ENCODE data around the gene PPP1R2C.

Gene PPP1R2C

DNA sequence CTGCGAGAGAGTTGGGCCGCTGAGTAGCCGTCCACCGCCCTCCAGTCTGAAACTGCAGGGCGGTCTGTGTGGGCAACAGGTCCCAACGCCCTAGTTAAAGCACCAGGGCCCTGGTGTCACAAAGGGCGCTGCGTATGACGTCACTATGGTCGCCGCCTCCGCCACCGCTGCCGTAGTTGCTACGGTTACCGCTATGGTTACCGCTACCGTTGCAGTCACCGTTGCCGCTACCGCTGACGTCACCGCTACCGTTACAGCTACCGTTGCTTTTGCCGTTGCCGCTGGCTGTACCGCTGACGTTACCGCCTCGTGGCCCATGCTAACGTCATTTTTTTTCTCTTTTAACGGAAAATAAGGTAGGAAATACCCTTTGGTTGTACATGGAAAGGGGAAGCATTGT lies at the start of gene PPP1R2C:
Gene PPP1R2C, minus strand, starts transcription at position 68 of the 400 bp plus-strand sequence. CDS start 84 bp downstream, outside the sequence.
- DNase-seq (ENCODE audit: low read depth) = no peak
- H3K4me3 ChIP-seq (ENCODE audit: low read depth, low read length) = no peak within 1 kb of the TSS
- no peak for TF ChIP-seq POLR2A (IDR thresholded peaks at IDR 0.05; ENCODE audit: extremely low read depth, insufficient read length)

DNA sequence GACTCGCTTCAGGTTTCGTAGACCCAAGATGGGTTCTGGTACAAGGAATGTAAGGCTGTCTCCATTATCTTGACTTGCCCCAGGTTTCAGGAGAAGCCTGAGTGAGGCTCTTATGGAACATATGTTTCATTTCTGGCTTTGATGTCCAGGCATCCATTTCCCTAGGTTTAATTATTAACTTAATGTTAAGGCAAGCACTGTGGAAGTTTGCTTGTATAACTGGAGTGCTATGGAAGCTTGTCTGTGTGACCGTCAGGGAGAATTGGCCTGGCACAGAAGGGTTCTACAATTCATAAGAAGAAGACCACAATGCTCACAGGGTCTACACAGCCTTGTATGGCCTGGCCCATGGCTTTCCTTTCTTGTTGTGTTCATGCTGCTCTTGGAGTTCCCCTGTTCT lies 47.2 kb upstream of the PPP1R2C start:
- H3K4me3 ChIP-seq (ENCODE audit: low read depth, low read length) = no peak overlapping the region
- DNase-seq (ENCODE audit: low read depth) = no peak
- no peak for TF ChIP-seq POLR2A (IDR thresholded peaks at IDR 0.05; ENCODE audit: extremely low read depth, insufficient read length)
- TF ChIP-seq, protein P1, sequence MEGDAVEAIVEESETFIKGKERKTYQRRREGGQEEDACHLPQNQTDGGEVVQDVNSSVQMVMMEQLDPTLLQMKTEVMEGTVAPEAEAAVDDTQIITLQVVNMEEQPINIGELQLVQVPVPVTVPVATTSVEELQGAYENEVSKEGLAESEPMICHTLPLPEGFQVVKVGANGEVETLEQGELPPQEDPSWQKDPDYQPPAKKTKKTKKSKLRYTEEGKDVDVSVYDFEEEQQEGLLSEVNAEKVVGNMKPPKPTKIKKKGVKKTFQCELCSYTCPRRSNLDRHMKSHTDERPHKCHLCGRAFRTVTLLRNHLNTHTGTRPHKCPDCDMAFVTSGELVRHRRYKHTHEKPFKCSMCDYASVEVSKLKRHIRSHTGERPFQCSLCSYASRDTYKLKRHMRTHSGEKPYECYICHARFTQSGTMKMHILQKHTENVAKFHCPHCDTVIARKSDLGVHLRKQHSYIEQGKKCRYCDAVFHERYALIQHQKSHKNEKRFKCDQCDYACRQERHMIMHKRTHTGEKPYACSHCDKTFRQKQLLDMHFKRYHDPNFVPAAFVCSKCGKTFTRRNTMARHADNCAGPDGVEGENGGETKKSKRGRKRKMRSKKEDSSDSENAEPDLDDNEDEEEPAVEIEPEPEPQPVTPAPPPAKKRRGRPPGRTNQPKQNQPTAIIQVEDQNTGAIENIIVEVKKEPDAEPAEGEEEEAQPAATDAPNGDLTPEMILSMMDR (IDR thresholded peaks at IDR 0.05; ENCODE audit: low read depth, low read length) = no peak
- no peak for TF ChIP-seq MYC (IDR thresholded peaks at IDR 0.05; ENCODE audit: low read depth, low read length)

DNA sequence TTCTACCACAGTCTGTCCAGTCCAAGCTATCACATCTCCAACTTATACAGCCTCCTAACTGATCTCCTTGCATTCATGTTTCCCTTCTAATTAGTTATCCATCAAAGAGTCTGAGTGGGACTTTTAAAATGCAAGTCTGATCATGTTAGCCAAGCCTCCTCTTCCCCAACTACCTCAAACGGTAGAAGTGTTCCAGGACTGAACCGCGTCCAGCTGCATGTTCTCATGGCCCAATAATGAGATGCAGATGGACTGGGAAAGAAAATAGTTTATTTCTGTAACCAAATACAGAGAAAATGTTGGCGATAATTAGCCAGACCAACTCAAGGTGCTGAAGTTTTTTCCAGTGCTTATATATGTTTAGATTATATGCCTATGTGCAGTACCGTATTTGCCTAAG lies 46.6 kb upstream of the PPP1R2C start:
- H3K4me3 ChIP-seq (ENCODE audit: low read depth, low read length) = no peak overlapping the region
- no peak for DNase-seq (ENCODE audit: low read depth)
- TF ChIP-seq, protein P2, sequence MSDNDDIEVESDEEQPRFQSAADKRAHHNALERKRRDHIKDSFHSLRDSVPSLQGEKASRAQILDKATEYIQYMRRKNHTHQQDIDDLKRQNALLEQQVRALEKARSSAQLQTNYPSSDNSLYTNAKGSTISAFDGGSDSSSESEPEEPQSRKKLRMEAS (IDR thresholded peaks at IDR 0.05; ENCODE audit: low read depth, low read length) = no peak

DNA sequence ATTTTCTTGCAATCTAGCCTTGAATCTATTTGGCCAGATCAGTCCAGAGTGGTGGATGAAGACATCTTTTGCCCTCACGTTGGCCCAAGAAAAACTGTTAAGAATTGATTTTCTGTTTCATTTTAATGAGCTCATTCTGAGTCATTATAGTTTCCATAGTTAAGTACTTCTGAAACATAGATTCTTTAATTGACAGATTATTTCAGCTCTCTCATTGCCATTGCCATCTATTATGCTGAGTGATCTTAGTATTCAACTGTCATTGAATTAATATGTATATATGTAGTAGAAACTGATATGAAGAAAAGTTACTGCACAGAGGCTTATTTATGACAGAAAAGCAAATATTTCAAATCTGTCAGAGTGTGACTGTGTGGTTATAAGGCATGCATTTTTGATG lies 45.5 kb upstream of the PPP1R2C start:
- no peak overlapping the region for H3K4me3 ChIP-seq (ENCODE audit: low read depth, low read length)
- no peak for DNase-seq (ENCODE audit: low read depth)
- TF ChIP-seq POLR2A (IDR thresholded peaks at IDR 0.05; ENCODE audit: extremely low read depth, insufficient read length) (no peak), MYC (IDR thresholded peaks at IDR 0.05; ENCODE audit: low read depth, low read length) (no peak)

DNA sequence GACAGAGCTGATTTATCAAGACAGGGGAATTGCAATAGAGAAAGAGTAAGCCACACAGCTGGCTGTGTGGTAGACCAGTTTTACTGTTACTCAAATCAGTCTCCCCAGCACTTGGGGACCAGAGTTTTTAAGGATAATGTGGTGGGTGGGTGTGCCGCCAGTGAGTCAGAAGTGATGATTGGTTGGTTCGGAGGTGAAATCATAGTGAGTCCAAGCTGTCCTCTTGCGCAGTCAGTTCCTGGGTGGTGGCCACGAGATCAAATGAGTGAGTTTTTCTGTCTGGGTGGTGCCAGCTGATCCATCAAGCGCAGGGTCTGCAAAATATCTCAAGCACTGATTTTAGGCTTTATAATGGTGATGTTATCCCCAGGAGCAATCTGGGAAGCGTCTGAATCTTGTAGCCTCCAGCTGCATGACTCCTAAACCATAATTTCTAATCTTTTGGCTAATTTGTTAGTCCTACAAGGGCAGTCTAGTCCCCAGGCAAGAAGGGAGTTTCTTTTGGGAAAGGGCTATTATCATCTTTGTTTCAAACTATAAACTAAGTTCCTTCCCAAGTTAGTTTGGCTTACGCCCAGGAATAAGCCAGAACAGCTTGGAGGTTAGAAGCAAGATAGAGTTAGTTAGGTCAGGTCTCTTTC lies 44.0 kb upstream of the PPP1R2C start:
- no peak overlapping the region for H3K4me3 ChIP-seq (ENCODE audit: low read depth, low read length)
- TF ChIP-seq MYC (IDR thresholded peaks at IDR 0.05; ENCODE audit: low read depth, low read length) = no peak
- TF ChIP-seq, protein P2 (IDR thresholded peaks at IDR 0.05; ENCODE audit: low read depth, low read length) = no peak
- no peak for DNase-seq (ENCODE audit: low read depth)

DNA sequence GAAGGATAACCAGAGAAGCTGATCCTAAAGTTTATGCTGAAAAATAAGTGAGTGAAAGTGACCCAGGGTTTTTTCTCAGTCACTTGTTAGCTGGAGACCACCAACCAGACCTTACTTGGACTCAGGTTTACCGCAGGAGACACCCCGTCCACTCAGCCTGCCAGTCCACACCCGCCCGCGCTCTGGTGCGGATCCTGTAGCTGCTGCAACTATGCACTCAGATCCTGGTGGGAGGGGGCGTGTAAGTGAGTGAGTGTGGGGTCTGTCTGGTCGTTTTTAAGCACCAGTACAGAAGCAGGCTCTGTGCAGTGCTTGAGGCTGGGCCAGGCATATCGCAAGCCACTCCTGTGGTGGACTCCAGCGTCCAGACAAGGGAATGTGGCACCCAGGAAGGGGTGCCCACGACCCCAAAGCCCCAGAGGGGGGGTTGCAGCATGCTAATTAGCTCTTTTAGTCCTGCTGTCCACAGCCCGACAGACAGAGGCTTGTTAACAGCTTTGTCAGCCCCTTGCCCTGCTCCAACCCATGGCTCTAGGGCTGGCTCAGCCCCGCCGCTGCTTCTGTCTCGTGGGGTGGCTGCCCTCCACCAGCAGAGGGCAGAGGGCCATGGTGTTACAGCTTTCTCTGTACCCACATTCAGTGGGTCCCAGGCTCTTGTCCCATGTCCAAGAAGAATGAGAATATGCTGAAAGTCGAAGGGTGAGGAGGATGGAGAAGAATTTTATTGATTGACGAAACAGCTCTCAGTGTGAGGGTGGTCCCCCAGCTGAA lies 40.4 kb upstream of the PPP1R2C start:
- no peak overlapping the region for H3K4me3 ChIP-seq (ENCODE audit: low read depth, low read length)
- TF ChIP-seq, protein P2 (IDR thresholded peaks at IDR 0.05; ENCODE audit: low read depth, low read length) = no peak
- no peak for TF ChIP-seq POLR2A (IDR thresholded peaks at IDR 0.05; ENCODE audit: extremely low read depth, insufficient read length)
- TF ChIP-seq, protein P1 (IDR thresholded peaks at IDR 0.05; ENCODE audit: low read depth, low read length) = no peak
- DNase-seq (ENCODE audit: low read depth) = peak; percentile 1

DNA sequence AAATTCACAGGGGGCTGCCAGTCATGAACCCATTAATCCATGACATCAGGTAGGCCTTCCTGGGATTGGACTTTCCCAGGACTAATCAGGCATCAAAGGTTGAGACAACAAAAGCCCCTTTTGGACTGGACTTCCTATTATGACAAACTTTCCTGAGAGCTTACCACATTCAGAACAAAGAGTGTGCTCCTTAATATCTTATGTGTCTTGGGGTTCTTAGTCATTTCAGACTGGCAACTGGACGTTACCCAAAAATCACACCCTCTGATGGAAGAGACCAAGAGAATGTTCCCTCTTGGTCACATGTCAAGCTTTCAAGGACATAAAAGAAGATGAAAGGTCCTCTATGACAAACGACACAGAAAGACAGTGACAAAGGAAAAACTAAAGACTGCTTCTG lies 31.6 kb upstream of the PPP1R2C start:
- H3K4me3 ChIP-seq (ENCODE audit: low read depth, low read length) = no peak overlapping the region
- TF ChIP-seq MYC (IDR thresholded peaks at IDR 0.05; ENCODE audit: low read depth, low read length) = no peak
- TF ChIP-seq, protein P1 (IDR thresholded peaks at IDR 0.05; ENCODE audit: low read depth, low read length) = no peak
- TF ChIP-seq, protein P2 (IDR thresholded peaks at IDR 0.05; ENCODE audit: low read depth, low read length) = no peak
- no peak for TF ChIP-seq POLR2A (IDR thresholded peaks at IDR 0.05; ENCODE audit: extremely low read depth, insufficient read length)
- no peak for DNase-seq (ENCODE audit: low read depth)

DNA sequence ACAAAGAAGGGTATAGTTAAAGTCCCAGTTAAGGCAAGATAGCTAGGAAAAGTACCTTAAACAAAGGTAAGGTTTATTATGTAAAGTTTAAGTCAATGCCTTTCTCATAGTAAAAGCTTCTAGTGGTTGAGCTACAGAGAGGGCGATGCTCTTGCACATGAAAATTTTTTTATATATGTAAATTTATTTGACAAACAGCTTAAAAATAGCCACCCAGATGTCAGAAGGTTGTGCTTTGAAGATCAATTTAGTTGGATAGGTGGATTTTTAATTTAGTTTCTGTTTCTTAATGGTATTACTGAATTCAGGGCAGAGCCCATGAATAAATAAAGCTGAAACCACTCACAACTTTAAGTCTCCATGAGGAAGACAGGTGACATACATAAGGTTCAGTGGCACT lies 29.4 kb upstream of the PPP1R2C start:
- no peak overlapping the region for H3K4me3 ChIP-seq (ENCODE audit: low read depth, low read length)
- TF ChIP-seq MYC (IDR thresholded peaks at IDR 0.05; ENCODE audit: low read depth, low read length) (no peak), POLR2A (IDR thresholded peaks at IDR 0.05; ENCODE audit: extremely low read depth, insufficient read length) (no peak)
- TF ChIP-seq, protein P2 (IDR thresholded peaks at IDR 0.05; ENCODE audit: low read depth, low read length) = no peak
- TF ChIP-seq, protein P1 (IDR thresholded peaks at IDR 0.05; ENCODE audit: low read depth, low read length) = no peak
- no peak for DNase-seq (ENCODE audit: low read depth)

Measured in NB4 (cell line).